Fibroblast of villous mesenchyme (primary cell): ENCODE data around the gene ZNF24. TPM values are rescaled to one million over a fixed set of nuclear protein-coding genes. Genes with fewer than 3 reads are reported as not detected.

ENCODE experiments used
- DNase-seq: peaks from one replicate; pipeline ENCODE4 v3.0.0-alpha.2; 2010; ENCODE audit warnings: low read depth
- H3K4me3 ChIP-seq: 2 replicates; pipeline ENCODE4 v1.5.1; 2011; ENCODE audit warnings: low read depth, mild to moderate bottlenecking, low read length
- total RNA-seq: library from RNA; depleted of rRNA; stranded (reverse); fragments of >200 nt; gene quantifications from 2 replicates; pipeline ENCODE4 v1.2.3, GENCODE V29; 2012
- TF ChIP-seq, protein P1 (sequence below): IDR thresholded peaks from 2 replicates; pipeline ENCODE4 v1.5.1; 2012; ENCODE audit warnings: low read depth, mild to moderate bottlenecking, low read length; ENCODE audit not compliant: insufficient read depth

The ZNF24 gene
- total RNA-seq, 1 donor = 41.0 TPM

DNA sequence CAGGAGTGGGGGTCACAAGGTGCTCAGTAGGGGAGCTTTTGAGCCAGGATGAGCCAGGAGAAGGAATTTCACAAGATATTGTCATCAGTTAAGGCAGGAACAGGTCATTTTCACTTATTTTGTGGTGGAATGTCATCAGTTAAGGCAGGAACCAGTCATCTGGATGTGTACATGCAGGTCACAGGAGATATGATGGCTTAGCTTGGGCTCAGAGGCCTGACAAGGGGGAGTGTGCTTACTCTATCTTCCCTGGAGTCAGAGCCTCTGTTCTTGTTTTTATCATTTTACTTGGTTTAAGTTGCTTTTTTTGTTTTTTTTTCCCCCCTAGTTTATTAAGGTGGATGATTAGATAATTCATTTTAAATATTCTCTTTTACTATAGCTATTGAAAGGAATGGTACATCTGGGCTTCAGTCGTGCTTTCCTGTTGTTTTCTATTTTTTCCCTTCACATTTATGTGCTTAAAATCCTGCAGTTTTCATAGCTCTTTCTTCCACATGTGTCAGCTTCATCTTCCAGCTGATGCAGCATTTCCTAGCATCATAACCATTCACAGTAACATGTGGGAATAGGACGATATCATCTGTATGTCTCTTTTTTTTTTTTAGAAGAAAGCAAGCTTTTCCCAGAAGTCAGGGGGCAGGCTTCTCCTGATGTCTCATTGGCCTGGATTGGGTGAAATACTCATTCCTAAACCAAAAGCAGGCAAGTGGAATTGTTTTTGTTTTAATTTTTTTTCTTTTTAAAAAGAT, 17.5 kb upstream of the ZNF24 start:
- TF ChIP-seq, protein P1, sequence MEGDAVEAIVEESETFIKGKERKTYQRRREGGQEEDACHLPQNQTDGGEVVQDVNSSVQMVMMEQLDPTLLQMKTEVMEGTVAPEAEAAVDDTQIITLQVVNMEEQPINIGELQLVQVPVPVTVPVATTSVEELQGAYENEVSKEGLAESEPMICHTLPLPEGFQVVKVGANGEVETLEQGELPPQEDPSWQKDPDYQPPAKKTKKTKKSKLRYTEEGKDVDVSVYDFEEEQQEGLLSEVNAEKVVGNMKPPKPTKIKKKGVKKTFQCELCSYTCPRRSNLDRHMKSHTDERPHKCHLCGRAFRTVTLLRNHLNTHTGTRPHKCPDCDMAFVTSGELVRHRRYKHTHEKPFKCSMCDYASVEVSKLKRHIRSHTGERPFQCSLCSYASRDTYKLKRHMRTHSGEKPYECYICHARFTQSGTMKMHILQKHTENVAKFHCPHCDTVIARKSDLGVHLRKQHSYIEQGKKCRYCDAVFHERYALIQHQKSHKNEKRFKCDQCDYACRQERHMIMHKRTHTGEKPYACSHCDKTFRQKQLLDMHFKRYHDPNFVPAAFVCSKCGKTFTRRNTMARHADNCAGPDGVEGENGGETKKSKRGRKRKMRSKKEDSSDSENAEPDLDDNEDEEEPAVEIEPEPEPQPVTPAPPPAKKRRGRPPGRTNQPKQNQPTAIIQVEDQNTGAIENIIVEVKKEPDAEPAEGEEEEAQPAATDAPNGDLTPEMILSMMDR = no peak
- no peak for DNase-seq
- H3K4me3 ChIP-seq = no peak overlapping the region

DNA sequence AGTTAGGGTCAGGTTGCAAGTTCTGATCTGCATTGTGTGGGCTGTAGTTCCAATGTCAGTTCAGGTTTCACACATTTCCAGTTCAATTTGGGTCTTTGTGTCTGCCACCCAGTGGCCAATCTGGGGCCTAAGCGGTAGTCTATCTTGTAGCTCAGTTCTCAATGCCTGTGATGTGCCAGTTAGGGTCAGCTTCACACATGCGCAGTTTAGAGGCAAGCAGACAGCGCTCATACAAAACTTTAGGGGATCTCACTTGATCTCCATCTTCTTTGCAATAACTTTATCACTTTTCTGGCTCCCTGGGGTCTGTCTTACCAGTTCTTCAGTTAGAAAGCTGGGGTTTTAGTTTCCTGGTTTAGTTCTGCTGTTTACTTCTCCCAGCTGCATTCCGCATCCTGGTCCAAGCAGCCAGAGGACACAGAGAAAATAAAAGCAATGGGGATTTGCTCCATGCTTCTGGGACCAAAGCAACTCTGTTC, 11.0 kb upstream of the ZNF24 start:
- peak overlapping the region; percentile 31 for H3K4me3 ChIP-seq
- DNase-seq = peak; percentile 82
- TF ChIP-seq, protein P1 = peak; percentile 83

DNA sequence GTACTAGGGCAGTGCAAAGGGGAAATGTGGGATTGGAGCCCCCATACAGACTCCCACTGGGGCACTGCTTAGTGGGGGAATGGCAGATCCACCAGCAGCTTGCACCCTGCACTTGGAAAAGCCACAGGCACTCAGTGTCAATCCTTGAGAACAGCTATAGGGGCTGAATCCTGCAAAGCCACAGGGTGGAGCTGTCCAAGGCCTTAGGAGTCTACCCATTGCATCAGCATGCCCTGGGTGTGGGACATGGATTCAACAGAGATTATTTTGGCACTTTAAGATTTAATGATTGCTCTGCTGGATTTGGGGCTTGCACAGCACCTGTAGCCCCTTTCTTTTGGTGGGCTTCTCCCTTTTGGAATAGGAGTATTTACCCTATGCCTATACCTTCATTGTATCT, 8.6 kb upstream of the ZNF24 start:
- H3K4me3 ChIP-seq = no peak overlapping the region
- no peak for DNase-seq
- TF ChIP-seq, protein P1 = no peak

DNA sequence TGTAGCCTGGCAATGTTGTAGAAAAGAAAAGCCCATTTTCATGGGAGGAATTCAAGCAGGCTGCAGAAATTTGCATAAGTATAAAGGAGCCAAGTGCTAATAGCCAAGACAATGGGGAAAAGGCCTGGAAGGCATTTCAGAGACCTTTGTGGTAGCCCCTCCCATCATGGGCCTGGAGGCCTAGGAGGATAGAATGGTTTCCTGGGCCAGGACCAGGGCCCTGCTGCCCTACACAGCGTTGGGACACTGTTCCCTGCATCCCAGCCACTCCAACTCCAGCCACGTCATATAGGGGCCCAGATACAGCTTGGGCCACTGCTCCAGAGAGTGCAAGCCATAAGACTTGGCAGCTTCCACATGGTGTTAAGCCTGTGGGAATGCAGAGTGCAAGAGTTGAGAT, 8.1 kb upstream of the ZNF24 start:
- DNase-seq = no peak
- no peak overlapping the region for H3K4me3 ChIP-seq
- TF ChIP-seq, protein P1 = no peak

DNA sequence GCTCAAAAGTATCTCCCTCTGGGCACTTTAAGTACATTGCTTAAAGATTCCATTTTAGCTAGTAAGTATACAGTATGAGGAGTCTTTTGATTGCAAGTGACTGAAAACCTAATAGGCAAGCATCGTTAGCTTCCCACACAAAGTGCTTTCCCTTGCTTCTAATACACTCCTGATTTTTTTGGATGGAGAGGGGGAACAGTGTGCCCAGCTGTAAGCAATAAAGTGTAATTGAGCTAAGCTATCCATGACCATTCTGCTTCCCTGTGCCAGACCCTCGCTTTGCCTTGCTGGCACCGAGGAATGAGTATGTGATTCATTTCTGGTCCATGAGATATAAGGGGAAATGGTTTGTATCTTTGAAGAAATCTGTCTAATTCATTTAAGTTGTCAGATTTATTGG, 3.8 kb upstream of the ZNF24 start:
- DNase-seq = no peak
- TF ChIP-seq, protein P1 = no peak
- no peak overlapping the region for H3K4me3 ChIP-seq

DNA sequence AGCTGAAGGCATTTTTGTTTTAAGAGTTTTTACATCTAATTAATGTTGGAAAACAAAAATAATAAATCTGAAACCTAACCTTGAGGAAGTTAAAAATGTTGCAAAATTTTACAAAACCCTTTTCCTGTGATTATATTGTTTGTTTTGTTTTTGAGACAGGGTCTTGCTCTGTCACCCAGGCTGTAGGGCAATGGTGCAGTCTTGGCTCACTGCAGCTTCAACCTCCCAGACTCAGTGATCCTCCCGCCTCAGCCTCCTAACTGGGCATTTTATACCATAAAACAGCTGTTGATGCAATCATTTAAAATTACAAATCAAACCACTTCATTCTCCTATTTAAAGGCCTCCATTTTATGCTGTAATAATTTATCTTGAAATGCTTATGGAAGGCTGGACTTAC, 1.7 kb upstream of the ZNF24 start:
- TF ChIP-seq, protein P1 = no peak
- H3K4me3 ChIP-seq = no peak overlapping the region
- no peak for DNase-seq

DNA sequence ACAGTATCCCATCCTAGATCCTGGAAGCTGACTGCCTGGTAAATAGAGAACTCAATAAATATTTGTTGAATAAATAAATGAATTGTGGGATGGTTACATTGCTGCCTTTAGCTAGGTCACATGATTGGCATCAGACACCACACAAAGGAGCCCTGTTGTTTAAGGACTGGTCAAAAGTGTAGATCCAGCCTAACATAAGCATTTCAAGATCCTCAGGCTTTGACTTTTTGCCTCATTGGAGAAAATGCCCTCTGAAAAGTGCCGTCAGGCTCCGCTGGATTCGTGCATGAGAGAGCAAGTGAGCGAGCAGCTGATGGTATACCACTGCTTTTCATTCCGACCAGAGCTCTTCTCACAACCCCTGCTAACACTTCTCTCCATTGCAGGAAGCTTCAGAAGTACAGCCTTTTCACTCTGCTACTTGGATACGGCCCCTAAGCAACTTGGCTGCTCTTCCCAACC, 1.3 kb upstream of the ZNF24 start:
- no peak overlapping the region for H3K4me3 ChIP-seq
- TF ChIP-seq, protein P1 = no peak
- peak; percentile 28 for DNase-seq
